ENCODE data around the gene SLC6A17.

SLC6A17 gene

DNA sequence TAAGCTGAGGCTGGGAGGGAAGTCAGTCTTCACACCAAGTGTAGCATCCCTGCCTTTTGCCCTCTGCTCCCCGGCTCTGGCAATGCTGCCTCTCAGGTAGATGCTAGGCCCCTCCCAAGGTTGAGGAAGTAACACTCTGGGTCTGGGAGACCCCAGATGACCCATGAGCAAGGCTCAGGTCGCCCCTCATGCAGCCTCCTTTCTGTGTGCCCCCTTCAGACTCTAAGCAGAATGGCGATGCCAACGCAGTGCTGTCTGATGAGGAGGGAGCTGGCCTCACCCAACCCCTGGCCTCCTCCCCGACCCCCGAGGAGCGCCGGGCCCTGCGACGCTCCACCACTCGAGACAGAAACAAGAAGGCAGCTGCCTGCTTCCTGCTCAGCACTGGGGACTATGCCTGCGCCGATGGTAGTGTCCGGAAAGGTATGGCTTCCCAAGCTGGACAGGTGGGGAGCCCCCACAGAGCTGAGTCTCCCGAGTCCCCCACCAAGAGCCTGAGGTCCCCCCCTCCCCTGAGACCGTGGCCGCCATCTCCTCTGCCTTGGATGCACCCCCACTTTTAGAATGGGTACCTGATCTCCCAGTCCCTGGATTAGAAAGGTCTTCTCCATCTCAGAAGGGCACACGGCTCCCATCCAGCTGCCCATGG lies 75.6 kb downstream of the SLC6A17 start:
- TF ChIP-seq, protein P1, sequence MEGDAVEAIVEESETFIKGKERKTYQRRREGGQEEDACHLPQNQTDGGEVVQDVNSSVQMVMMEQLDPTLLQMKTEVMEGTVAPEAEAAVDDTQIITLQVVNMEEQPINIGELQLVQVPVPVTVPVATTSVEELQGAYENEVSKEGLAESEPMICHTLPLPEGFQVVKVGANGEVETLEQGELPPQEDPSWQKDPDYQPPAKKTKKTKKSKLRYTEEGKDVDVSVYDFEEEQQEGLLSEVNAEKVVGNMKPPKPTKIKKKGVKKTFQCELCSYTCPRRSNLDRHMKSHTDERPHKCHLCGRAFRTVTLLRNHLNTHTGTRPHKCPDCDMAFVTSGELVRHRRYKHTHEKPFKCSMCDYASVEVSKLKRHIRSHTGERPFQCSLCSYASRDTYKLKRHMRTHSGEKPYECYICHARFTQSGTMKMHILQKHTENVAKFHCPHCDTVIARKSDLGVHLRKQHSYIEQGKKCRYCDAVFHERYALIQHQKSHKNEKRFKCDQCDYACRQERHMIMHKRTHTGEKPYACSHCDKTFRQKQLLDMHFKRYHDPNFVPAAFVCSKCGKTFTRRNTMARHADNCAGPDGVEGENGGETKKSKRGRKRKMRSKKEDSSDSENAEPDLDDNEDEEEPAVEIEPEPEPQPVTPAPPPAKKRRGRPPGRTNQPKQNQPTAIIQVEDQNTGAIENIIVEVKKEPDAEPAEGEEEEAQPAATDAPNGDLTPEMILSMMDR (IDR thresholded peaks at IDR 0.05; ENCODE audit: insufficient read depth, low read length) = no peak
- no peak for TF ChIP-seq SPI1 (IDR thresholded peaks at IDR 0.05; ENCODE audit: borderline replicate concordance, low read depth)
- no peak for TF ChIP-seq POLR2AphosphoS5 (IDR thresholded peaks at IDR 0.05; ENCODE audit: low read depth)
- TF ChIP-seq, protein P2, sequence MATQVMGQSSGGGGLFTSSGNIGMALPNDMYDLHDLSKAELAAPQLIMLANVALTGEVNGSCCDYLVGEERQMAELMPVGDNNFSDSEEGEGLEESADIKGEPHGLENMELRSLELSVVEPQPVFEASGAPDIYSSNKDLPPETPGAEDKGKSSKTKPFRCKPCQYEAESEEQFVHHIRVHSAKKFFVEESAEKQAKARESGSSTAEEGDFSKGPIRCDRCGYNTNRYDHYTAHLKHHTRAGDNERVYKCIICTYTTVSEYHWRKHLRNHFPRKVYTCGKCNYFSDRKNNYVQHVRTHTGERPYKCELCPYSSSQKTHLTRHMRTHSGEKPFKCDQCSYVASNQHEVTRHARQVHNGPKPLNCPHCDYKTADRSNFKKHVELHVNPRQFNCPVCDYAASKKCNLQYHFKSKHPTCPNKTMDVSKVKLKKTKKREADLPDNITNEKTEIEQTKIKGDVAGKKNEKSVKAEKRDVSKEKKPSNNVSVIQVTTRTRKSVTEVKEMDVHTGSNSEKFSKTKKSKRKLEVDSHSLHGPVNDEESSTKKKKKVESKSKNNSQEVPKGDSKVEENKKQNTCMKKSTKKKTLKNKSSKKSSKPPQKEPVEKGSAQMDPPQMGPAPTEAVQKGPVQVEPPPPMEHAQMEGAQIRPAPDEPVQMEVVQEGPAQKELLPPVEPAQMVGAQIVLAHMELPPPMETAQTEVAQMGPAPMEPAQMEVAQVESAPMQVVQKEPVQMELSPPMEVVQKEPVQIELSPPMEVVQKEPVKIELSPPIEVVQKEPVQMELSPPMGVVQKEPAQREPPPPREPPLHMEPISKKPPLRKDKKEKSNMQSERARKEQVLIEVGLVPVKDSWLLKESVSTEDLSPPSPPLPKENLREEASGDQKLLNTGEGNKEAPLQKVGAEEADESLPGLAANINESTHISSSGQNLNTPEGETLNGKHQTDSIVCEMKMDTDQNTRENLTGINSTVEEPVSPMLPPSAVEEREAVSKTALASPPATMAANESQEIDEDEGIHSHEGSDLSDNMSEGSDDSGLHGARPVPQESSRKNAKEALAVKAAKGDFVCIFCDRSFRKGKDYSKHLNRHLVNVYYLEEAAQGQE (IDR thresholded peaks at IDR 0.05; ENCODE audit: insufficient replicate concordance, low read depth) = no peak
- TF ChIP-seq GABPA (IDR thresholded peaks at IDR 0.05; ENCODE audit: low read depth) = no peak
- Histone ChIP-seq H3K4me3 (replicated peaks; ENCODE audit: insufficient read depth, low read length) (no peak overlapping the region), H3K27me3 (ENCODE audit: insufficient read depth, poor library complexity, severe bottlenecking) (no peaks in the 10 kb centered on the region), H3K27ac (replicated peaks) (no peak overlapping the region)
- DNase-seq (ENCODE audit: low read depth in 1 of 2, low spot score in 1 of 2) = no peak

DNA sequence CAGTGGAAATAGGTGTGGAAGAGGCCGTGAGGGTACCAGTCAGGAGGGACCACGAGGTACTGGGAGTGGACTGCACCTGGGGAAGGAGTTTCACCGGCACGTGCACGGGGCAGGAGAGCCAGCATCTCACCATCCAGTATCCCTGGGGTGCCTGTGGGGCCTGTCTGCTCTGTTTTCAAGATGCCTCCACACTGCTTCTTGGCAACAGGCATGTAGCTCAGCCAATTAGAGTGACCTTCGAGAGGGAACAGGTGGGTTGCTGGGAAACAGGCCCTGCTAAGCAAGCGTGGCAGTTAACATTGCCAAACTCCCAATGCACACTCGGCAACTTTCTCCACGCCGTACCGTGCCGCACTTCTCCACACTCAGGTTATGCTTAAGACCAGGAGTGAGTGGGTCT lies 77.5 kb downstream of the SLC6A17 start:
- H3K27me3 ChIP-seq (ENCODE audit: insufficient read depth, poor library complexity, severe bottlenecking) = no peaks in the 10 kb centered on the region
- no peak for TF ChIP-seq POLR2AphosphoS5 (IDR thresholded peaks at IDR 0.05; ENCODE audit: low read depth)
- TF ChIP-seq, protein P2 (IDR thresholded peaks at IDR 0.05; ENCODE audit: insufficient replicate concordance, low read depth) = no peak
- no peak for TF ChIP-seq GABPA (IDR thresholded peaks at IDR 0.05; ENCODE audit: low read depth)
- no peak for TF ChIP-seq SPI1 (IDR thresholded peaks at IDR 0.05; ENCODE audit: borderline replicate concordance, low read depth)
- TF ChIP-seq, protein P1 (IDR thresholded peaks at IDR 0.05; ENCODE audit: insufficient read depth, low read length) = no peak
- no peak overlapping the region for H3K4me3 ChIP-seq (replicated peaks; ENCODE audit: insufficient read depth, low read length)
- DNase-seq (ENCODE audit: low read depth in 1 of 2, low spot score in 1 of 2) = no peak
- no peak overlapping the region for H3K27ac ChIP-seq (replicated peaks)

DNA sequence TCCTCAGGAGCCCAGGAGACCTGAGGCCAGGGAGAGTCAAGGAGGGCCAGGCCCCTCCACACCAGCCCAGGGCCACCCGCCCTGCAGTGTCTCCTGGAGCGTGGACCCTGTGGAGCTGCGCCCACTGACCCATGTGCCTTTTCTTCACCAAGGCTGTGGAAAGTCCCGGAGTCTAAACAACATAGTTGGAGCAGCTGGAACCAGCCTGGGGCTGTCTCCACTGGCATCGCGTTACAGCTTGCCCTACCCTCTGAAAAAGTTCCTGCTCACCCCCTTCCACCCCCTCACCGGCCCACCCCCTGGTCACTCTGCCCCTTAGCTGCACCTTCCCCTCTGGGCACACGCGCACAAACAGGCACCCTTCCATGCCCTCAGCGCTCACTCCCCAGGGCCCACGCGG lies 78.1 kb downstream of the SLC6A17 start:
- H3K4me3 ChIP-seq (replicated peaks; ENCODE audit: insufficient read depth, low read length) = no peak overlapping the region
- DNase-seq (ENCODE audit: low read depth in 1 of 2, low spot score in 1 of 2) = no peak
- H3K27ac ChIP-seq (replicated peaks) = no peak overlapping the region
- TF ChIP-seq, protein P1 (IDR thresholded peaks at IDR 0.05; ENCODE audit: insufficient read depth, low read length) = no peak
- TF ChIP-seq GABPA (IDR thresholded peaks at IDR 0.05; ENCODE audit: low read depth) (no peak), POLR2AphosphoS5 (IDR thresholded peaks at IDR 0.05; ENCODE audit: low read depth) (no peak), SPI1 (IDR thresholded peaks at IDR 0.05; ENCODE audit: borderline replicate concordance, low read depth) (no peak)
- TF ChIP-seq, protein P2 (IDR thresholded peaks at IDR 0.05; ENCODE audit: insufficient replicate concordance, low read depth) = no peak
- no peaks in the 10 kb centered on the region for H3K27me3 ChIP-seq (ENCODE audit: insufficient read depth, poor library complexity, severe bottlenecking)
